ENCODE measurements around the gene LCN12. TPM values are rescaled to one million over a fixed set of nuclear protein-coding genes. Genes with fewer than 3 reads are reported as not detected.

The LCN12 gene
- total RNA-seq, 1 experiment from 2014 or later: 2.1 TPM

DNA sequence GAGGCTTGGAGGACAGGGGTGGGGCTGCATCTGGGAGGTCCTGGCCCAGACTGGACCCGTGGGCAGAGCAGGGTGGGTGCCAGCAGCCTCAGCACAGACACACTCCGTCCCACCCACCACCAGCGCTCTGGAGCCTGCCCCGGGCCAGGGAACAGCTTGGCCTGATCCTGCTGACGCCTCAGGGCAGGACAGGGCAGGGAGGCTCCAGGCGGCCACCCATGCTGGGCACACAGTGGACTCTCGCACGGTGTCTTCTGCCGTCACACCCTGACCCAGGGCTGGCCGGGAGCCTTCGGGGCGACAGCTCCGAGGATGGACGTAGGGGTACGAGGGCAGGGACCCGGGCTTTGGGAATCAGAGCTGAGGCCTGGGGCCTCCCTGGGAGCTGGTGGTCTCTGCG is 17.1 kb downstream of the LCN12 start:
- H4K5ac ChIP-seq (ENCODE audit: insufficient read length, low read depth, low read length): no peak overlapping the region
- no peak for DNase-seq
- Mint-ChIP-seq H3K4me3 (no peak overlapping the region), H3K27ac (no peak overlapping the region), H3K27me3 (ENCODE audit: low read depth) (peaks cover 16% of the 10 kb centered on the region), H3K4me1 (peaks cover 7 to 12% of the 10 kb centered on the region in 2 experiments), H3K36me3 (ENCODE audit: insufficient read depth in 1 of 3, low read depth in 3 of 3) (no peaks in the 10 kb centered on the region), H3K9me3 (no peaks in the 10 kb centered on the region)
- H4K20me1 ChIP-seq (ENCODE audit: control insufficient read depth, insufficient read depth, insufficient read length): no peaks in the 10 kb centered on the region
- no peak overlapping the region for H3K56ac ChIP-seq (ENCODE audit: insufficient read length, low read depth, low read length)
- no peak overlapping the region for H3T11ph ChIP-seq (ENCODE audit: low read length)
- H2BK20ac ChIP-seq (ENCODE audit: low read depth, low read length, poor library complexity, severe bottlenecking): no peak overlapping the region
- 0 out of 2 replicates have a peak overlapping the region, but pooled peaks have one; percentile 16 for H3K14ac ChIP-seq (ENCODE audit: insufficient read depth, low read length)
- peaks cover 2% of the 10 kb centered on the region; the same call in 1 of the 2 replicates for H3K4me1 ChIP-seq (ENCODE audit: insufficient read depth, low read length)
- H3K4ac ChIP-seq (ENCODE audit: low read depth, low read length): no peak overlapping the region
- no peaks in the 10 kb centered on the region for H3K79me2 ChIP-seq (ENCODE audit: insufficient read depth, low read length)
- H3K27me3 ChIP-seq (ENCODE audit: insufficient read depth, low read length): no peaks in the 10 kb centered on the region
- no peak overlapping the region for H3K23ac ChIP-seq (ENCODE audit: insufficient read length, low read depth, low read length)
- H4K8ac ChIP-seq (replicated peaks; ENCODE audit: insufficient read length, low read depth, low read length): no peak overlapping the region
- no peak overlapping the region for H2AK5ac ChIP-seq (ENCODE audit: insufficient read length, low read length)
- no peak overlapping the region for H2BK120ac ChIP-seq (ENCODE audit: low read depth, low read length, poor library complexity, severe bottlenecking)
- TF ChIP-seq, protein P1, sequence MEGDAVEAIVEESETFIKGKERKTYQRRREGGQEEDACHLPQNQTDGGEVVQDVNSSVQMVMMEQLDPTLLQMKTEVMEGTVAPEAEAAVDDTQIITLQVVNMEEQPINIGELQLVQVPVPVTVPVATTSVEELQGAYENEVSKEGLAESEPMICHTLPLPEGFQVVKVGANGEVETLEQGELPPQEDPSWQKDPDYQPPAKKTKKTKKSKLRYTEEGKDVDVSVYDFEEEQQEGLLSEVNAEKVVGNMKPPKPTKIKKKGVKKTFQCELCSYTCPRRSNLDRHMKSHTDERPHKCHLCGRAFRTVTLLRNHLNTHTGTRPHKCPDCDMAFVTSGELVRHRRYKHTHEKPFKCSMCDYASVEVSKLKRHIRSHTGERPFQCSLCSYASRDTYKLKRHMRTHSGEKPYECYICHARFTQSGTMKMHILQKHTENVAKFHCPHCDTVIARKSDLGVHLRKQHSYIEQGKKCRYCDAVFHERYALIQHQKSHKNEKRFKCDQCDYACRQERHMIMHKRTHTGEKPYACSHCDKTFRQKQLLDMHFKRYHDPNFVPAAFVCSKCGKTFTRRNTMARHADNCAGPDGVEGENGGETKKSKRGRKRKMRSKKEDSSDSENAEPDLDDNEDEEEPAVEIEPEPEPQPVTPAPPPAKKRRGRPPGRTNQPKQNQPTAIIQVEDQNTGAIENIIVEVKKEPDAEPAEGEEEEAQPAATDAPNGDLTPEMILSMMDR (conservative IDR thresholded peaks at IDR 0.05): no peak
- no peaks in the 10 kb centered on the region for H3K9me3 ChIP-seq (ENCODE audit: control insufficient read depth, low read depth, low read length)
- H2BK15ac ChIP-seq (ENCODE audit: low read depth, low read length): no peak overlapping the region
- no CpG with 5 or more reads among the region's 17 CpGs for WGBS (ENCODE audit: extremely low coverage, insufficient read length, low lambda C conversion rate)
- H2BK12ac ChIP-seq (ENCODE audit: insufficient read length, low read depth, low read length): no peak overlapping the region
- no peak overlapping the region for H3K18ac ChIP-seq (ENCODE audit: insufficient read length, low read depth, low read length)
- H3K23me2 ChIP-seq (ENCODE audit: insufficient read length, low read depth, low read length, poor library complexity, severe bottlenecking): no peaks in the 10 kb centered on the region
- H3K9ac ChIP-seq (ENCODE audit: extremely low read depth, insufficient read length, low read length): no peak overlapping the region
- H2BK5ac ChIP-seq (ENCODE audit: insufficient read length, low read length): no peak overlapping the region
- H3K79me1 ChIP-seq (ENCODE audit: insufficient read depth, low read depth, low read length, poor library complexity, severe bottlenecking): no peaks in the 10 kb centered on the region
- H2AFZ ChIP-seq (ENCODE audit: low read length): no peak overlapping the region
- H3K4me2 ChIP-seq (ENCODE audit: insufficient read depth, insufficient read length, low read length): no peak overlapping the region
- H4K91ac ChIP-seq (ENCODE audit: insufficient read length, low read depth, low read length): no peak overlapping the region
- H3K27ac ChIP-seq (ENCODE audit: insufficient read length, low read depth, low read length): no peak overlapping the region
